Ovary (tissue), 3 donors: ENCODE data around the gene AMMECR1L.

ENCODE experiments used
- POLR2A ChIP-seq: fragments of 450-650 bp; IDR thresholded peaks from one replicate; pipeline ENCODE4 v1.6.1; 2017; ENCODE audit warnings: antibody characterized with exemption, mild to moderate bottlenecking, moderate library complexity
- TF ChIP-seq, protein P1 (sequence below), 3 donors: fragments of 450-650 bp in 2 of 3; fragments of 200-600 bp in 1 of 3; IDR thresholded peaks; one replicate each; pipeline versions ENCODE4 v1.5.1 to v1.8.0; 2016 to 2022; ENCODE audit warnings: antibody characterized with exemption in 3 of 3, mild to moderate bottlenecking in 1 of 3
- donor health status: DM: no; HTN: no; CAD: no.

DNA sequence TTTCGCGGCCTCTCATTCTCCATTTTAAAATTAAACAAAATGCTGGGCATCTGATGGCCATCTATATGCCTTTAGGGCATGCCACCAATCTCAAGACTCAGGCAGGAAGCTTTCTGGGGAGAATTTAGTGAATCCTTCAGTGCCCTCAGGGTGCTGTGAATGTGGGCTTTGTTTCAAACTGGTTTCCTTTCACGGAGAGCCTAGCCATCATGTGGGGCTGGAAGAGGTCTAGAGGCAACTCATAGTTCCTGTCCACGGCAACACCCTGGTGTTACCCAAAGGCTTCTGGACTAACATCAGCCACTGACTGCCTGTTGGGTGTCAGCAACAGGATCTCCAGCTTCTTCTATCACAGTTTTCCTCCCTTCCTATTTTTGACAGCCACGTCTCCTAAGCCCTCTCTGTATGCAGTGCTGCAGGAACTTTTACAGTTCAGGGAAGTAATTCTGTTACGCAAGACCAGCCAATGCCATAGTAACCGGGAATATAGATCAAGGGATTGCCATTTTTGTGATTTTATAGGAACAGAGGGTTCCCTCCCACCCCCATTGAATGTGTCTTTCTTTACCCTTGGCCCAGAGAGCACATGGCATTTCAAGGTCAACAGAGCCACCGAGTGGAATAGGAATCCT is 66.8 kb downstream of the AMMECR1L start:
- TF ChIP-seq, protein P1, sequence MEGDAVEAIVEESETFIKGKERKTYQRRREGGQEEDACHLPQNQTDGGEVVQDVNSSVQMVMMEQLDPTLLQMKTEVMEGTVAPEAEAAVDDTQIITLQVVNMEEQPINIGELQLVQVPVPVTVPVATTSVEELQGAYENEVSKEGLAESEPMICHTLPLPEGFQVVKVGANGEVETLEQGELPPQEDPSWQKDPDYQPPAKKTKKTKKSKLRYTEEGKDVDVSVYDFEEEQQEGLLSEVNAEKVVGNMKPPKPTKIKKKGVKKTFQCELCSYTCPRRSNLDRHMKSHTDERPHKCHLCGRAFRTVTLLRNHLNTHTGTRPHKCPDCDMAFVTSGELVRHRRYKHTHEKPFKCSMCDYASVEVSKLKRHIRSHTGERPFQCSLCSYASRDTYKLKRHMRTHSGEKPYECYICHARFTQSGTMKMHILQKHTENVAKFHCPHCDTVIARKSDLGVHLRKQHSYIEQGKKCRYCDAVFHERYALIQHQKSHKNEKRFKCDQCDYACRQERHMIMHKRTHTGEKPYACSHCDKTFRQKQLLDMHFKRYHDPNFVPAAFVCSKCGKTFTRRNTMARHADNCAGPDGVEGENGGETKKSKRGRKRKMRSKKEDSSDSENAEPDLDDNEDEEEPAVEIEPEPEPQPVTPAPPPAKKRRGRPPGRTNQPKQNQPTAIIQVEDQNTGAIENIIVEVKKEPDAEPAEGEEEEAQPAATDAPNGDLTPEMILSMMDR (IDR thresholded peaks at IDR 0.05), result no peak
- TF ChIP-seq POLR2A, result no peak
